HG02884 (cell line): Measurements from ENCODE around the gene AKAP4.

Source experiments
- ATAC-seq: cut with Tn5 transposase; IDR thresholded peaks from one replicate; pipeline ENCODE4 v1.9.1; 2021; ENCODE audit warnings: mild to moderate bottlenecking, moderate library complexity; ENCODE audit not compliant: unreplicated experiment

The AKAP4 gene, protein sequence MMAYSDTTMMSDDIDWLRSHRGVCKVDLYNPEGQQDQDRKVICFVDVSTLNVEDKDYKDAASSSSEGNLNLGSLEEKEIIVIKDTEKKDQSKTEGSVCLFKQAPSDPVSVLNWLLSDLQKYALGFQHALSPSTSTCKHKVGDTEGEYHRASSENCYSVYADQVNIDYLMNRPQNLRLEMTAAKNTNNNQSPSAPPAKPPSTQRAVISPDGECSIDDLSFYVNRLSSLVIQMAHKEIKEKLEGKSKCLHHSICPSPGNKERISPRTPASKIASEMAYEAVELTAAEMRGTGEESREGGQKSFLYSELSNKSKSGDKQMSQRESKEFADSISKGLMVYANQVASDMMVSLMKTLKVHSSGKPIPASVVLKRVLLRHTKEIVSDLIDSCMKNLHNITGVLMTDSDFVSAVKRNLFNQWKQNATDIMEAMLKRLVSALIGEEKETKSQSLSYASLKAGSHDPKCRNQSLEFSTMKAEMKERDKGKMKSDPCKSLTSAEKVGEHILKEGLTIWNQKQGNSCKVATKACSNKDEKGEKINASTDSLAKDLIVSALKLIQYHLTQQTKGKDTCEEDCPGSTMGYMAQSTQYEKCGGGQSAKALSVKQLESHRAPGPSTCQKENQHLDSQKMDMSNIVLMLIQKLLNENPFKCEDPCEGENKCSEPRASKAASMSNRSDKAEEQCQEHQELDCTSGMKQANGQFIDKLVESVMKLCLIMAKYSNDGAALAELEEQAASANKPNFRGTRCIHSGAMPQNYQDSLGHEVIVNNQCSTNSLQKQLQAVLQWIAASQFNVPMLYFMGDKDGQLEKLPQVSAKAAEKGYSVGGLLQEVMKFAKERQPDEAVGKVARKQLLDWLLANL

GRCh38 chrX:50200907-50201306, at the start of gene AKAP4:
TSS of gene AKAP4 (minus strand) at chrX:50201007. CDS start at chrX:50200889, 118 bp downstream.
- ATAC-seq = no peak

GRCh38 chrX:50211510-50211909, 10.7 kb upstream of the AKAP4 start:
- ATAC-seq = no peak

DNA sequence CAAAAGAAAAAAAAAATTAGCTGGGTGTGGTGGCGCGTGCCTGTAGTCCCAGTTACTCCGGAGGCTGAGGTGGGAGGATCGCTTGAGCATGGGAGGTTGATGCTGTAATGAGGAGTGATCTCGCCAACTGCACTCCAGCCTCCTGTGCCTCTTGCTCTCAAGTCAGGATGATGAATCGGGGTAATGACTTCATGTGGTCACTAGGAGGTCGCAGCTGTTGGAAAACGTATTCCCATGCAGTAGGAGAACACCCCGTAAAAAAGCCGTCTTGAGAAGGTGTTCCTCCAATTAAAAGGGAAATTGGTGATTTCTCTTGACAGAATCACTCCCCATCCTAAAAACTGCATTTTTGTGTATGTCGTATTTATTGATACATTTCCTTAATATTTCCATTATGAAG, 5.9 kb upstream of the AKAP4 start:
- ATAC-seq = no peak

- peak; percentile 97 for ATAC-seq
These were observed 3.6 kb upstream of the AKAP4 start, which contains the start of gene CCNB3 for GRCh38 chrX:50204364-50204899. TSS of gene CCNB3 (plus strand) at chrX:50204765. CDS start at chrX:50285164, 80,399 bp downstream.

DNA sequence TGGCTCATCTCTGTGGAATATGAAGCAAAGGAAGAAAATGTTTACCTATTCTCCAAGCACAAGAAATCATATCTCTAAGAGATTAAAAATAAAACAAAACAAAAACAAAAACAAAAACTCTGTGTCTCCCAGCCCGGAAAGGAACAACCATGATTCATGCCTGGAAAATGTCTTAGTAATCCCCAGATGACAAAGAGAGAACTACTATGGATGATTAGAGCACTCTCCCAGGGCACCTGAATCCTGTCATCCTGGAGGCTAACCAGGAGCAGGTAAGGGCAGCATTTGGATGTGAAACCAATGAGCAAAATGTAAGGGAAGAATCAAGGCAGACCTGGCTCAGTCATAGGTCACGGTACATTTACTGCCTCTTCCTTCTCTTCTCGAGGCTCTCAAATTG, 1.7 kb upstream of the AKAP4 start:
- no peak for ATAC-seq

GRCh38 chrX:50198348-50198747, 2.5 kb downstream of the AKAP4 start:
- no peak for ATAC-seq

DNA sequence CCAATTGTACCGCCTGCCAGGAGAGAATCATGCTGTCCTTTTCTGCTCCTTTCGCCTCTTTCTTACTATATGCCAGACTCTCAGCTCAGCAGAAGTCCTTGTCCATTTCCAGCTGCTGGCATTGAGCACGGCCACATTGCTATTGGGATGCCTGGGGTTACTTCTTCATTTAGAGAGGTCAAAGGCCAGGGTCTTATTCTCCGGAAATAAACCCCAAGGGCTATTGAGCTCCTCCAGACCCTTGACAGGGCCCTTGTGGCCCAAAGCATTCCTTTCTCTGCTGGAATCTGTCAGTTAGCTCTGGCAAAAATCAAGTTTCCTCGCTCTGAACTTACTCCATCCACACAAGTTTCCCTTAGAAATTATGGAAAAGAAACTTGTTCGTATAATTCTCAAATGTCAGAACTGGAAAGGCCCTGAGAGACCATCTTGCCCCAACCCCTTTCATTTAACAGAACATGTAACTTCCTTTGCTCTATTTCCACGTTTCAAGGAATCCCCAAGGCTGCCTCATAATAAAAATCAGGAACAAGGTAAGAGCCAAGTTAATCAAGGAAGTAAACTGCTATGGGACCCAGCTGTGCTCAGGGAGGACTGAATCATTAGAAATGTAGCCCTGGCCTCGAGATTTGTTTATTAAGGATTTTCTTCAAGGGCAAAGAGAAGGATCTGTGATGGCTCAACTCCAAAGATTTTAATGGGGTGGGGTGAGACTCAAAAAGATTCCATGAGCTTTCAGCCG, 11.8 kb downstream of the AKAP4 start:
- no peak for ATAC-seq

DNA sequence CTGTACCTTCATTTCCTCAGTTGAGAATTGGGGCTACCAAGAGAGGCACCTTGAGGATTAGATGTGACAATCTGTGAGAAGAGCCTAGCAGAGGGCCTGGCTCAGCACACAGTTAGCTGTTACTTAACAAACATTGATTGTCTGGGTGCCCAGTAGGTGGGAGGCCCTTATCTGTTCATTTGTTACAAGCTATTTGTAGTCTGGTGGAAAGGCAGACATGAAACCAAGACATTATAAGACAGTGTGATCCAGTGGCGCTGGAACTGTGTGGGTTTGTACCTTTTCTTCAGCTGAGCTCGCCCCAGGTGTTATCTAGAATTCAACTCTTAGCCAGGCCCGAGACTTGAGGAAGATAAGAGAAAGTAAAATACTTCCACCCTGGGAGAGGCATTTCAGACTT, 16.9 kb downstream of the AKAP4 start:
- ATAC-seq = no peak

DNA sequence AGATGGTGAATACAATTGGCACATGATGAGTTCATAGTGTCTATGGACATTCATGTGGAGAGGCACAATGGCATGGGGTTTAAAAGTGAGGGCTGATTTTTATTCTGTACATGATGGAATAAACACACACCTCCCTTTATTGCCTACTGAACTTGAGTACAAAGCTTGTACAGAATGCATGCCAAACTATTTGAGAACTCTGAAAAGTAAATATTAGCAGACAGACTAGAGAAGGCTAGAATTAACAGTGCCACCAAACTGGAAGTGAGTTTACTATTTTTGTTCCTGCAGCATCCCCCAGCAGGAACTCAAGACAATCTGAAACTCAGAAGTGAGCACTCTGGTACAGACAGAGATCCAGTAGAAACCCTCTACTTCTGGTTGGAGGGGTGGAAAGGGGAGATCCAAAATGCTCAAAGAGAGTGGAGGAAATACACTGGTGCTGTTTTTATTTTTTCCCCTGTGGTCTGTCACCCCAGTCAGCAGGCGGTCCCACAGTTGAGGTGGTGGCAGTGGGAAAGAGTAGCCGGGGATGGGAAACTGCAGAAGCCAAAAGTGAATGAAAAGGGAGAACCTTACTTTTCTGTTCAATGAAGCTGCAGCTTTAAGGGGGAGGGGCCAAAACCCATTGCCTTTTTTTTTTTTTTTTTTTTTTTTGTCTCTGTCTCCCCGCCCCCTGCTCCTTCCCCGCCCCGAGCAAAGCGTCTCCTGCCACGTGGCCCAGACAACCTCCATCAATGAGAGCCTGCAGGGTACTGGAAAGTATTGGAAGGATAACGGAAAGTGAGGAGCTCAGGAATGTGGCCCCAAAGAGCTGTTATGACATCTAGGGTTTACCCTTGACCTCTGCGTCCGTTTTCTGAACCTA, 20.5 kb downstream of the AKAP4 start:
- ATAC-seq = no peak

DNA sequence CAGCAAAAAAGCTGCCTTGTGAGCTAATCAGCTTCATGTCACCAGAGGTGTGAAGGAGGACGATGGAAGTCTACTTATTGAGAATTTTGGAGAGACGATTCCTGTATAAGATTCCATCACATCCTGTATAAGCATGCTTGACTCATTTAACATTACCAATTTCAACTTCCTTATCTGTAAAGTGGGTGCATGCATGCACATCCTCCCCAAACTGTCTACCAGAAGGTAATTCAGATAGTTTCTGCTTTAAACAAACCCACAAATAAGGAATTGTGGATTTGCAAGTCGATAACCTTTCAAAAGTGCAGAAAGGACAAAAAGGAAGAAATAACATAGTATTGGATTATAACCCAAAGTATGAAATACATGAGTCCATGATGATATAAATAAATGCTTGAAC, 31.1 kb downstream of the AKAP4 start:
- no peak for ATAC-seq

GRCh38 chrX:50168241-50168687, 32.5 kb downstream of the AKAP4 start:
- peak; percentile 69 for ATAC-seq

DNA sequence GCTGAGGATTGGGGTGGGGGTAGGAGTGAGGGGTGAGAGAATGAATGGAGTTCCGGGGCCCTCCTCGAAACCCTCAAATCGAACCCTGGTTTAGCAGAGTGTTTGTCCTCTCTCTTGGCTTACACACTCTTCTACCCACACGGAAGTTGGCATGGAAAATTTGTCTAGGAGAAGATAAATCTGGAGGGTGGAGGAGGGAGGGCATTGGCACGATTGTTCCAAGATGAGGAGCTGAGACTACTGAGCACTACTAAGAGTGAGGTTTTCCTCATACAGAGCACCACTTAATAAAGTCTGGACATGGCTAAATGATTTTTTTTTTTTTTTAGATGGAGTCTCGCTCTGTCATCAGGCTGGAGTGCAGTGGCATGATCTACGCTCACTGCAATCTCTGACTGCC, 33.4 kb downstream of the AKAP4 start:
- ATAC-seq = no peak

GRCh38 chrX:50165727-50166126, 35.1 kb downstream of the AKAP4 start:
- ATAC-seq = no peak

- no peak for ATAC-seq
These were observed 39.7 kb downstream of the AKAP4 start for GRCh38 chrX:50161127-50161526.

DNA sequence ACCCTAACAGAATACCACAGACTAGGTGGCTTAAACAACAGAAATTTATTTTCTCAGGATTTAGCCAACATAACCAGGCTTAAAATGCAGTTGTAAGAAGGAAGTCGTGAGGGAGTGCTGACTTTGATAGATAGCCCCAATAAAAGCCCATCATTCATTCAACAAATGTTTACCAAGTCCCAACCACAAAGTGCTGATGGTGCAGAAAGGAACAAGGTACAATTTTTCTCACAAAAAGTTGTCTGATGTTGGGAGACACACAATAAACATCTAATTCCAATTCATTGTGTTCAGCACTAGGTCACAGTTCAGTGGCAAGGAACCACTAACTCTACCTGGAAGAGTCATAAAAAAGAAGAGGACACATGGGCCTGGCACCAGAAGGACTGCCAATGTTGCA, 42.2 kb downstream of the AKAP4 start:
- ATAC-seq = no peak

DNA sequence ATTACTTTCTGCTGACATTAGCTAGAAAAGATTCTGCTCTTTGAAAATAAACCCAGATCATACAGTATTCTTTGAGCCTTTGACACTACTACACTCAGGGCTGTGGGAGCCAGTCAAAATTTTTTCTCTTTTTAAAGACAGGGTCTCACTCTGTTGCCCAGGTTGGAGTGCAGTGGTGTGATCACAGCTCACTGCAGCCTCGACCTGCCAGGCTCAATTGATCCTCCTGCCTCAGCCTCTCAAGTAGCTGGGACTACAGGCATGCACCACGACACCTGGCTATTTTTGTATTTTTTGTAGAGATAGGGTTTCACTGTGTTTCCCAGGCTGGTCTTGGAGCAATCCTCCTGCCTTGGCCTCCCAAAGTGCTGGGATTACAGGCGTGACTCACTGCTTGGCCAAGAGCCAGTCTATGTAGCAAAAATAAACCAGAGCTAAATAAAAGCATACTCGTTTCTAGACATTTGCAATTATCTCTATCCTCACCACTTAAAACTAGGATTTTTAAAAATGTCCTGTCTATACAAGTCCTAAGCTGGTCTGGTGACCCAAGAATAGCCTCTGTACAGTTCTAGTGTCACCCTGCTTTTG, 43.2 kb downstream of the AKAP4 start:
- ATAC-seq = no peak

DNA sequence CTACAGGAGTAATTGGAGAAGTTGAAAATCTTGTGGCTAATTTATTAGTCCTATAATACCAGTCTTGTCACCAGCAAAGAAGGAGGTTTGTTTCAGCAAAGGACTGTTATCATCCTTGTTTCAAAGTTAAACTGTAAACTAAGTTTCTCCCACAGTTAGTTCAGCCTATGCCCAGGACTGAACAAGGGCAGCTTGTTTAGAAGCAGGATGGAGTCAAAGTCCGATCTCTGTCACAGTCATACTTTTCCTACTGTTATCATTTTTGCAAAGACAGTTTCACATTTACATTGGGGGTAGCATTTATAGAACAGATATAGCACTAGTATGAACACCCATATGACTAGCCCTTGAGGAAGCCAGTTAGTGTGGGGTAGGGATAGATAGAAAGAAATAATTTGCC, 46.4 kb downstream of the AKAP4 start:
- ATAC-seq = no peak

DNA sequence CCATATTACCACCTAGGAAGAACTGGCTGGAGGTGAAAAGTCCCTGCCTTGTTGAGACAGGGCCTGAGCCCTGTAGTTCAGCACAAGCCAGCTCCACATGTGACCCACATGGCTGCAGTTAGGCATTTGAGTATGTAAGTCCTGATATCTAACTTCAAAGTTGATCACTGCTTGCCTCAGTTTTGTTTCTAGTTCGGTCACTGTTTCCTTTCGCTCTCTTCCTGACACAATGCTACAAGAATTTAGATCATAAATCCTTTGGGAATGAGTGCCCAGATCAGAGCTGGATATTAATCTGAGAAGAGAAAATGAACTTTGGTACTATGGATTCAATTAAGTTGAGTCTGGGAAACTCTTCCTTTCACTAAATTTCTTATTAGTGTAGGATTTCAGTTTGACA, 48.4 kb downstream of the AKAP4 start:
- ATAC-seq = no peak

DNA sequence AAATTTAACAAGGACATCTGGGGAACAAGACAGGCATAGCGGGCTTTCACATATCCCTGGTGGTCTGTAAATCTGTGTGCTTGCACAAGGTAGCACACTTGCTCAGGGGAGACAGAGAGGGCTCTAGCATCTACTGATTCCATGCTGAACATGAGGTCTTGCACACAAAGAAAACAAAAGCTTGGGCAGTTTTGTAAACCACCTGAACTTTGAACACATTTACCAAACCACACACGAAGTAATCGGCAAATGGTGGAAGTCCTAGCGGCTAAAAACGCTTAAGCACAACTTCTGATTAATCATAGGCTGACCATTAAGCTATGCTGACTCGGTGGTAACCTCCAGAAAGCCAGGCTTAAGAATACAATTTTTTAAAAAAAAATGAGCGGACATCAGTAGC, 52.8 kb downstream of the AKAP4 start:
- no peak for ATAC-seq
